ENCODE data around the gene PALLD. TPM values are rescaled to one million over a fixed set of nuclear protein-coding genes. Genes with fewer than 3 reads are reported as not detected.

PALLD gene
- total and polyA plus RNA-seq, 2 of the 8 experiments (the other 6 are each of a cell fraction or from before 2014, with no cell fraction given) = 10.5 to 25.0 TPM

DNA sequence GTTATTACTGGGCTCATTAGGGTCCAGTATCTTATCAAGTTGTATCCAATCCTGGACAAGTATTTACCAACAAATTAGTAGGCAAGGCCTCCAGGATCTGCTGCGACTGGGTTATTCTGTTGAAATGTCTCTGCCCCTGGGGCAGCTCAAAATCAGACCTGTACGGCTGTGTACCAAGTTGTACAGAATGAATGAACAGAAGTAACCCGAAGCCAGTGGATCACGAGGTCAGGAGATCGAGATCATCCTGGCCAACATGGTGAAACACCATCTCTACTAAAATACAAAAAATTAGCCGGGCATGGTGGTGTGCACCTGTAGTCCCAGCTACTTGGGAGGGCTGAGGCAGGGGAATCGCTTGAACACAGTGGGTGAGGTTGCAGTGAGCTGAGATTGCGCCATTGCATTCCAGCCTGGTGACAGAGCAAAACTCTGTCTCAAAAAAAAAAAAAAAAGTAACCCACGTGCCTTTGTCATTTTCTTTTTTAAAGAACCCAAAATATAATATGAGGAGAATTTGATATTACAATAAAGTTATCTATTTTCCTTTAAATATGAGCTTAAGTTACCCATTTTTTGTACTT is 385.9 kb downstream of the PALLD start:
- H2AFZ ChIP-seq (ENCODE audit: low read length) = no peak overlapping the region
- no peak overlapping the region for H3K4ac ChIP-seq (replicated peaks; ENCODE audit: insufficient read length, low read depth, low read length)
- H4K8ac ChIP-seq (ENCODE audit: extremely low read depth, insufficient read depth, low read length) = no peak overlapping the region
- H2AK5ac ChIP-seq (ENCODE audit: low read depth, low read length) = no peak overlapping the region
- ChIA-PET POLR2A (ENCODE audit: partially characterized antibody) (no interaction called here), CTCF (ENCODE audit: partially characterized antibody) (interaction anchor here (0.5 to 1.4 kb wide), 5 partner anchors 8 to 297 kb away, joined by 3 to 5 read pairs (median 3); no protein-coding TSS in a partner anchor)
- H3K4me3 ChIP-seq (ENCODE audit: extremely low read depth in 1 of 4, insufficient read depth in 2 of 4, low read depth in 3 of 4, low read length in 4 of 4) = no peak overlapping the region
- peaks cover 0 to 9% (median 3%) of the 10 kb centered on the region in 4 experiments; a peak in 3 of 7 replicates for H3K27me3 ChIP-seq (replicated peaks in 1 of 4; ENCODE audit: control insufficient read depth in 3 of 4, extremely low read depth in 1 of 4, insufficient read depth in 3 of 4, low read length in 3 of 4)
- no peaks in the 10 kb centered on the region for H3K79me1 ChIP-seq (ENCODE audit: low read depth, low read length)
- FAIRE-seq = no peak
- H3K4me2 ChIP-seq (ENCODE audit: insufficient read depth in 1 of 2, low read depth in 2 of 2, low read length in 2 of 2) = no peak overlapping the region
- H3K23ac ChIP-seq (ENCODE audit: insufficient read length) = no peak overlapping the region
- H4K5ac ChIP-seq (ENCODE audit: insufficient read length, low read depth, low read length) = no peak overlapping the region
- H4K91ac ChIP-seq (replicated peaks; ENCODE audit: insufficient read length, low read length) = no peak overlapping the region
- H4K20me1 ChIP-seq (replicated peaks in 1 of 2; ENCODE audit: control insufficient read depth in 1 of 2, insufficient read depth in 2 of 2, low read length in 2 of 2) = peaks cover 0 to 3% of the 10 kb centered on the region in 2 experiments
- H3K27ac ChIP-seq (ENCODE audit: low read depth, low read length) = no peak overlapping the region
- H3K56ac ChIP-seq (replicated peaks; ENCODE audit: insufficient read length, low read depth, low read length) = no peak overlapping the region
- H3K23me2 ChIP-seq (ENCODE audit: low read depth, low read length) = peaks cover 2% of the 10 kb centered on the region; the same call in 1 of the 2 replicates
- no peaks in the 10 kb centered on the region for H3K9me3 ChIP-seq (ENCODE audit: insufficient read depth in 2 of 2, low read depth in 1 of 2, low read length in 1 of 2)
- TF ChIP-seq CEBPB (IDR thresholded peaks at IDR 0.05; ENCODE audit: low read depth, low read length) (peak; percentile 61), RAD21 (IDR thresholded peaks at IDR 0.05 in 1 of 2, conservative IDR thresholded peaks at IDR 0.05 in 1 of 2; ENCODE audit: low read depth in 2 of 2, low read length in 2 of 2) (no peak)
- TF ChIP-seq, protein P1, sequence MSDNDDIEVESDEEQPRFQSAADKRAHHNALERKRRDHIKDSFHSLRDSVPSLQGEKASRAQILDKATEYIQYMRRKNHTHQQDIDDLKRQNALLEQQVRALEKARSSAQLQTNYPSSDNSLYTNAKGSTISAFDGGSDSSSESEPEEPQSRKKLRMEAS (IDR thresholded peaks at IDR 0.05) = no peak
- no peak overlapping the region for H3K9ac ChIP-seq (replicated peaks in 1 of 4; ENCODE audit: extremely low read depth in 1 of 4, low read depth in 3 of 4, low read length in 3 of 4)
- H2BK15ac ChIP-seq (ENCODE audit: low read length) = no peak overlapping the region
- no peaks in the 10 kb centered on the region for H3K79me2 ChIP-seq (ENCODE audit: control insufficient read depth in 1 of 2, insufficient read depth in 2 of 2, low read length in 2 of 2)
- 93% methylated on average over 9 of the region's 9 CpGs; no CpG with 5 or more reads in 1 of the 2 experiments for WGBS, 2 experiments (ENCODE audit: extremely low coverage in 1 of 2, insufficient coverage in 1 of 2, insufficient read length in 1 of 2, insufficient replicate concordance in 2 of 2, low coverage in 1 of 2, low lambda C conversion rate in 2 of 2, missing lambda C conversion rate in 1 of 2)
- H3K36me3 ChIP-seq (ENCODE audit: control insufficient read depth in 2 of 4, insufficient read depth in 4 of 4, low read length in 3 of 4) = no peaks in the 10 kb centered on the region; a peak in 1 of 8 replicates
- no peak overlapping the region for H2BK5ac ChIP-seq (ENCODE audit: low read depth, low read length)
- no peak overlapping the region for H3K18ac ChIP-seq (ENCODE audit: extremely low read depth, low read length)
- H3K4me1 ChIP-seq (replicated peaks in 1 of 4; ENCODE audit: control insufficient read depth in 3 of 4, insufficient read depth in 4 of 4, low read length in 3 of 4) = no peaks in the 10 kb centered on the region
- DNase-seq (ENCODE audit: low read depth in 1 of 2, low spot score in 2 of 2) = no peak
- no peak overlapping the region for H2BK120ac ChIP-seq (replicated peaks; ENCODE audit: low read depth, low read length)
- no peak overlapping the region for H3K14ac ChIP-seq (ENCODE audit: insufficient read length)
- H2BK20ac ChIP-seq (ENCODE audit: low read length) = no peak overlapping the region
- no peak overlapping the region for H2BK12ac ChIP-seq (ENCODE audit: low read depth, low read length)

Data from H1 (cell line).